Stimulated activated CD8-positive, alpha-beta memory T cell treated with anti-CD3 and anti-CD28 coated beads, Interleukin-4, amount 100 ng/mL, for 24 hours (primary cell): ENCODE data around the gene PDHX.
"Not testable (repeated sequence)": the region's sequence is repeated elsewhere in the genome, so short reads cannot be mapped to it uniquely, and the experiment has no call there.

ENCODE experiments used
- DNase-seq: peaks from one replicate; pipeline ENCODE4 v3.0.0-alpha.2; 2020; ENCODE audit warnings: low read depth

Gene PDHX

DNA sequence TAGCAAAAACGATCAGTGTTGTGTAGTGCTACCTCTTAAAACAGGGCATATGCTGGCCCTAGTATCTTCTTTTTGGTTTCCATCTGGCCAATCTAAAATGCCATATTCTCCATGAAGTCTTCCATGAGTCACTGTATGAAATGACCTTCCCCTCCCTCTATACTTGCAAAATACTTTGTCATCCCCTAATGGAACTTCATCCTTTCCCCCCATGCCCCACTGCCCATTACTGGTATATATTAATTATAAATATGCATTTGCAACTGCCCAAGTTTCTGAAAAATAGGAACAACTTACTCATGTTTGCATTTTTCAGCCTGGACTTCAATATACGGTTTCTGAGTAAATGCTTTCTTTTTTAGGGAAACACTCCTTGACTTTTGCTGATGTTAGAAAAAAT is 4.7 kb upstream of the PDHX start:
- no peak for DNase-seq

- not testable (repeated sequence) for DNase-seq
These were observed 2.9 kb upstream of the PDHX start for GRCh38 chr11:34913556-34913955.

GRCh38 chr11:34915136-34916014 is 1.0 kb upstream of the PDHX start:
- no peak for DNase-seq

- DNase-seq = no peak
These were observed 689 bp downstream of the PDHX start for GRCh38 chr11:34916843-34917770.

DNA sequence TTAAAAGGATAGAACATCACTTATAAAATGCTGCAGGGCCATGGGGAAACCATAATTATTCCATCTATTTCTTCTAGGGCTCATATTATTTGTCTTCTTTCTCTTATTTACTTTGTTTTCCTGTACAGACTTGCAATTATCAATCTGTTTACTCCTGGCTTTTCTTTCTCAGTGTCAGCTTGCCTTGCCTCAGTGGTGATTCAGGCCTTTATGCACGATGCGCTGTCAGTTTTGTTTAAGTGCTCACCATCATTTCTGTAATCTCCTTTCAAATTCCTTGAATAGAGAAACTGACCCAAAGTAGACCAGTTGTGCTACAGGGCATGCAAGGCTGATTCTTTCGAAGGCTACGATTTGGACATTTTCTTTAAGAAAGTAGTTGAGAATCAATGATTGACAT is 4.7 kb downstream of the PDHX start:
- DNase-seq = no peak

DNA sequence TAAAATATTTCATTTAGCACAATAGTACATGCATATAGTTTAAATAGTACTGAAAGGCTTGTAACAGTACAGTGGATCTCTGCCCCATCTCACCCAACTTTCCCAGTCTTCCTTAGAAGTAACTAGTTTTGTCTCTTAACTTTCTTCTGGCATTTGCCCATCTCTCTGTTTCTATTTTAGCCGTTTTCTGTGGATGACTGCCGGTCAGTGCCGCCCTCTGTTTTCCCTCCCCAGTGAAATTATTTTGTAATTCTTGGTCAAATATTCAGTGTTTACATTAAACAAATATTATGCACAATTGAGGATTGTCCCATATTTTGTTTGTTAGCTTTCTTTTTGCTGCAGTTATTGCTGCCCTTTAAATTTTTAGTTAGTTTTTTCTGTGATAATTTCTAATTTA is 8.3 kb downstream of the PDHX start:
- no peak for DNase-seq

GRCh38 chr11:34926101-34926830 is 9.8 kb downstream of the PDHX start:
- DNase-seq = no peak

- no peak for DNase-seq
These were observed 10.4 kb downstream of the PDHX start for GRCh38 chr11:34926831-34927132.

DNA sequence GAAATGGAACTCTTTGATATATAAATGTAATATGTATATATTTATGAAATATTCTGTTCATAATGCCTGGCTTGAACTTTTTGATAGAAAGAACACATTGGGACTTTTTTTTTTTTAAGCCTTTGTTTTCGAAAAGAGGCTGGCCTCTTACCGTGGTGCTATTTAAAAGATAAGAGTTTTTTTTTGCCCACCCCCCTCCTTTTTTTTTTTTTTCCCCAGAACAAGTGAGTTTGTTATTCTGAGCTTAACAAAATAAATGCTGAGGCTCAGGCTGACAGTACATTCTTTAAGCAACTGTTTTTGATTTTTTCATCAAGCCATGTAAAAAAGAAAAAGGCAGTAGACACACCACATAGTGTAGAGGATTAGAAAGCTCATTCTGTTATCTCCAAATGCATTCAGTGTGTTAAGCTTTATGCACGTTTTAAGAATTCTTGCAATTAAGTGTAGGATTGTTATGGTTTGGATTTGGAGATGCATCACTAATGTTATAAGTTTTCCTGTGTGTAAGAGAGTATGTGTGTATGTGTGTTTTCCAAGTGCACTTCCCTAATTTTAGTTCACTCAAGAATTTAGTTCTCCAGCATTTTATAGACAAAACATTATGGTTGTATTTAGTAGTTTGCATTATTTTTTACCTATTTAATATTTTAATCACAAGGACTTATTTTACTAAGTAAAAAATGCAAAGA is 12.0 kb downstream of the PDHX start:
- no peak for DNase-seq

DNA sequence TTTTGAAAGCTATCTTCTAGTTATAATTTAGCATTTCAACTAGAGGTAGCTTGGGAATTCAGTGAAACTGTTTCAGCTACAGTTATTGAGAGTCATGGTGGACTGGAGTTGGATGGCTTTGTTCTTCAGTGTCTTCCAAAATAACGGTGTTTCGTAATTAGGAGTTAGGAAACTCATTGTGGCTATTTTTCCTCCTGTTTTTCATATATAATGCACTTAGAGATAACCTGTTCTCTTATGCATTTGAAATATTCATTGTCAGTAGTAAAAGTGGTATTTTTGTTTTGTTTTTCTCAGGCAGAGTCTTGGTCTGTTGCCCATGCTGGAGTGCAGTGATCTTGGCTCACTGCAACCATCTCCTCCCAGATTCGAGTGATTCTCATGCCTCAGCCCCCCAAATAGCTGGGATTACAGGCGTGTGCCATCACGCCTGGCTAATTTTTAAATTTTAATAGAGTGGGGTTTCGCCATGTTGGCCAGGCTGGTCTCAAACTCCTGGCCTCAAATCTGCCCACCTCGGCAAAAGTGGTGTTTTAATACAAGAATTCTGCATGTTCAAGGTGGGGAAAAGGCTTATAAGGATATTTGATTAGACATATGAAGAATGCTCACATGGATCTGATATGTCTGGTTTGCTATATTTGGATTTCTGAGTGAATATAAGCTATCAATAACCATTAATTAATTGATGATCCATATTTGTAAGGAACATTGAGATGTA is 12.7 kb downstream of the PDHX start:
- no peak for DNase-seq

- DNase-seq = no peak
These were observed 13.7 kb downstream of the PDHX start for GRCh38 chr11:34929794-34930763.

GRCh38 chr11:34936945-34937629 is 20.7 kb downstream of the PDHX start:
- no peak for DNase-seq

DNA sequence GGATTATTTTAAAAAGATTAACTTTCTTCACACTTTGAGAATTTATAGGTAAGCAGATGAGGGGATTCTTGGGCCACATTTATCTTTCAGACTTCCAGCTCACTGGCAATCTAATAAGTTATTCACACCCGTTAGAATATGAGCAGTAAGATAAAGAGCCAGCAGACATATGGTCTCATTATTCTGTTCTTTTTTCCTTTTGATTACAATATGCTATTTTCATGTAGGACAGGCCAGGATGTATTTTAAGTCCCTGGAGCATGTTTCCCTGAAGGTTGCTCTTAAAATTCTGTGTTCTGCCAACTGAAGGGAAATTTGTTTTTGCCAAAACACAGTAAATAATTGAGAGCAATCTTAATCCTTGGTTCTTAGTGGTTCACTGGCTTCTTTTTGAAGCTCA is 22.2 kb downstream of the PDHX start:
- DNase-seq = no peak

- no peak for DNase-seq
These were observed 23.7 kb downstream of the PDHX start for GRCh38 chr11:34940026-34940677.

DNA sequence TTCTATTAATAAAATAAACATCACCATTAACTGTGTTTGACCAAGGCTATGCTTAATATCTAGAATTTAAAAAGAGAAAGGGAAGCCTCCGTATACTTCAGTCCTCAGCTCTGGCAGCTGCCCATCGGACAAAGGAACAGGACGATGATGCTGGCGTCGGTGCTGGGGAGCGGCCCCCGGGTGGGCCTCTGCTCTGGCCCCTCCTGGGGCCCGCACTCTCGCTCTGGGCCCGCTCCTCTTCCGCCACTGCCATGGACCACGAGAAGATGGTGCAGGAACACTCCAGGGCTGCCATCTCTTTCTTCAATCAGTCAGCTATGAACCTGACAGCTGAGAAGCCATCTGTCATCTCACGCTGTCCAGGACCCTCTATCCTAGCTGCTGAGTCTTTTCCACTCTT is 25.3 kb downstream of the PDHX start:
- no peak for DNase-seq

GRCh38 chr11:34944692-34945091 is 28.3 kb downstream of the PDHX start:
- no peak for DNase-seq

DNA sequence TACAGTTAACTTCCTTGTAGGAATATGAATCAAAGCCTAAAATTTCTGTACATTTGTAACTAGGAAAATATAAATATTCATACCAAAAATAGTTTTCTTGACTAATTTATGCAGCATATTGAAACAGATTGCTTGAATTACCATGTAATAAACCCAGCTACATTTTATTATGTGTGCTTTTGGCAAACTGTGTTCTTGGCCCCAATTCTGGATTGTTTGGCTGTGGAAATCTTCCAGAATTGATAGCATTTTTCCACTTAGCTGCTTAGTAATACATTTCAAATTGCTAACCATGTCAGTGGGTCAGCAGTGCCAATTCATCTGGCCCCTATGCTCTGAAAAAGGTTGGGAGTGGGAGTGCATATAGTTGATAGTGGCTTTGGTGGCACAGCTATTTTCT is 32.3 kb downstream of the PDHX start:
- DNase-seq = no peak

DNA sequence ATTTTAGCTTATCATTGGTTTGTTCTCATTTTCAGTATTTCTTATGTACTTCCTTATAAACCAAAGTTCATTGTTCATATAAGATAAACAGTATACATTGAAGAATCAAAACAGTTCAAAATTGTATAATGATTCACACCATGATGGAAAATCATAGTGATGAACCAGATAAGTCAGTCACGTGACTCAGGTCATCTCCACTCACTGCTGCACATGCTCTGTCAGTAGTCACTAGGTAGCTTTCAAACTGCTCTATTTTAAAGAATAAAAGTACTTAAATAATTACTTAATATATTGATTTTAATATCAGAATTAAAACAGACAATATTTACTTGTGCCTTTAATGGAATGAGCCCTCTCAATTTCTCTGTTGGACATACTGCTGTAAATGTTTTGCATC is 37.5 kb downstream of the PDHX start:
- no peak for DNase-seq

- no peak for DNase-seq
These were observed 40.8 kb downstream of the PDHX start for GRCh38 chr11:34957206-34957605.
